Endothelial cell of umbilical vein (primary cell): Measurements from ENCODE around the gene MARCHF9.

Experiments used
- MYC ChIP-seq: IDR thresholded peaks from one replicate; pipeline ENCODE4 v1.6.1; 2011; ENCODE audit warnings: mild to moderate bottlenecking, low read depth, low read length
- POLR2A ChIP-seq: IDR thresholded peaks from 2 replicates; pipeline ENCODE4 v1.6.1; 2012; ENCODE audit warnings: low read depth, mild to moderate bottlenecking, control low read depth, low read length
- POLR2AphosphoS5 ChIP-seq: IDR thresholded peaks from 2 replicates; pipeline ENCODE4 v1.6.1; 2012; ENCODE audit warnings: low read depth, mild to moderate bottlenecking, control low read depth, low read length, moderate library complexity; ENCODE audit not compliant: insufficient read depth

GRCh38 chr12:57770734-57771133 is 15.8 kb downstream of the MARCHF9 start:
- TF ChIP-seq MYC (no peak), POLR2AphosphoS5 (no peak), POLR2A (no peak)
